Spleen (tissue), 11 donors: Measurements from ENCODE around the gene FPGS. TPM values are rescaled to one million over a fixed set of nuclear protein-coding genes. Genes with fewer than 3 reads are reported as not detected.

Experiments
- DNase-seq: peaks from one replicate; pipeline ENCODE4 v3.0.0-alpha.2; 2020
- H3K27ac ChIP-seq, 8 donors: fragments of 200-600 bp; sonication (generic) in 7 of 8; 1 replicate in 4 of 8; 2 replicates in 4 of 8; pipeline versions ENCODE4 v1.5.0 to v1.8.0; 2016 to 2021; ENCODE audit warnings: inconsistent platforms in 4 of 8, mild to moderate bottlenecking in 4 of 8, moderate library complexity in 1 of 8
- H3K27me3 ChIP-seq, 7 donors: fragments of 200-600 bp; sonication (generic) in 6 of 7; replicated peaks in 1 of 7; 1 replicate in 4 of 7; 2 replicates in 3 of 7; pipeline versions ENCODE4 v1.5.0 to v1.8.0; 2016 to 2021; ENCODE audit warnings: inconsistent platforms in 3 of 7, mild to moderate bottlenecking in 1 of 7
- H3K36me3 ChIP-seq, 6 donors: fragments of 200-600 bp; sonication (generic) in 5 of 6; 1 replicate in 4 of 6; 2 replicates in 2 of 6; pipeline versions ENCODE4 v1.5.0 to v1.8.0; 2016 to 2021; ENCODE audit warnings: inconsistent platforms in 2 of 6
- H3K4me1 ChIP-seq, 6 donors: fragments of 200-600 bp; sonication (generic) in 5 of 6; 1 replicate in 3 of 6; 2 replicates in 3 of 6; pipeline versions ENCODE4 v1.5.0 to v1.8.0; 2016 to 2021; ENCODE audit warnings: inconsistent platforms in 3 of 6
- H3K4me3 ChIP-seq, 8 donors: fragments of 200-600 bp; sonication (generic) in 7 of 8; 1 replicate in 4 of 8; 2 replicates in 4 of 8; pipeline versions ENCODE4 v1.5.0 to v1.8.0; 2016 to 2021; ENCODE audit warnings: inconsistent platforms in 4 of 8, mild to moderate bottlenecking in 4 of 8, moderate library complexity in 2 of 8
- H3K9me3 ChIP-seq, 8 donors: fragments of 200-600 bp; sonication (generic) in 7 of 8; 1 replicate in 4 of 8; 2 replicates in 4 of 8; pipeline versions ENCODE4 v1.5.0 to v1.8.0; 2016 to 2021; ENCODE audit warnings: inconsistent platforms in 4 of 8
- CTCF ChIP-seq, 11 experiments: fragments of 200-600 bp in 7 of 11; fragments of 450-650 bp in 4 of 11; sonication (generic) in 4 of 11; IDR thresholded peaks in 8 of 11; conservative IDR thresholded peaks in 3 of 11; 1 replicate in 7 of 11; 2 replicates in 4 of 11; pipeline versions ENCODE4 v1.4.0 to v1.8.0; 2016 to 2021; ENCODE audit warnings: antibody characterized with exemption in 11 of 11, inconsistent platforms in 4 of 11, mild to moderate bottlenecking in 1 of 11
- POLR2A ChIP-seq, 3 donors: fragments of 450-650 bp; IDR thresholded peaks; one replicate each; pipeline ENCODE4 v1.5.1; 2017; ENCODE audit warnings: antibody characterized with exemption in 3 of 3, mild to moderate bottlenecking in 1 of 3
- POLR2AphosphoS5 ChIP-seq, 3 donors: sonication (generic); formaldehyde crosslinking; IDR thresholded peaks; one replicate each; pipeline ENCODE4 v1.5.1; 2017; ENCODE audit warnings: antibody characterized with exemption in 3 of 3
- WGBS, 5 donors: extraction: QIAGEN DNeasy Blood & Tissue Kit in 3 of 5; methylation state at CpG; one replicate each; pipeline versions ENCODE4 v1.1.5 to v1.1.7; 2013 to 2018; 5-methylcytosine and 5-hydroxymethylcytosine counted together
- intact Hi-C: fragments of 100-400 bp; cut with DNase I; formaldehyde crosslinking; loops from one replicate; pipeline ENCODE4 v1.15.0; 2023; ENCODE audit warnings: low total_unique reads
- polyA plus RNA-seq, 3 donors: library from polyadenylated mRNA; stranded (reverse); fragments of 200-250 nt; gene quantifications; one replicate each; pipeline ENCODE4 v1.2.1, GENCODE V29; 2013
- total RNA-seq, 7 donors: library from RNA; depleted of rRNA in 3 of 7; stranded (reverse); fragments of >200 nt in 3 of 7; fragmentation: NEBNext Ultra II Directional in 4 of 7; extraction: Animal tissue kit (Norgen Biotek cat#: 25700) in 4 of 7; gene quantifications; one replicate each; pipeline versions ENCODE4 v1.1.0 to v1.2.1, GENCODE V29; 2016 to 2021
- donor health status: healthy with polysubstance abuse.
- donor health status: DM: no; HTN: no; CAD: no; lungs with moderate emphysema.
- donor health status: DM: no; HTN: no; CAD: no.
- donor health status: Bipolar disorder and iron deficiency.
- donor health status: healthy.
- donor health status: DM: no; HTN: no; CAD: no.
- donor health status: DM: yes; HTN: yes; CAD: no.

The FPGS gene
- total and polyA plus RNA-seq, 10 donors = 33.3 to 94.6 (median 66.4) TPM

GRCh38 chr9:127805620-127806019 is 2.9 kb downstream of the FPGS start:
- peaks cover 13 to 91% (median 52%) of the 10 kb centered on the region in 6 donors for H3K4me1 ChIP-seq
- H3K4me3 ChIP-seq = no peak overlapping the region
- H3K27me3 ChIP-seq = no peaks in the 10 kb centered on the region
- TF ChIP-seq POLR2AphosphoS5 (IDR thresholded peaks at IDR 0.05) (no peak), POLR2A (IDR thresholded peaks at IDR 0.05) (no peak), CTCF (IDR thresholded peaks at IDR 0.05 in 8 of 11, conservative IDR thresholded peaks at IDR 0.05 in 3 of 11) (peak in 6 of 11 experiments; percentile 16 to 41 (median 26))
- peaks cover 0 to 65% (median 34%) of the 10 kb centered on the region in 6 donors for H3K36me3 ChIP-seq
- no peaks in the 10 kb centered on the region for H3K9me3 ChIP-seq
- intact Hi-C loops = no loop called here
- no peak for DNase-seq
- WGBS, 5 donors = 74 to 89% (median 81%) methylated on average over 8 of the region's 8 CpGs
- H3K27ac ChIP-seq = no peak overlapping the region

GRCh38 chr9:127806871-127807270 is 4.2 kb downstream of the FPGS start:
- Histone ChIP-seq H3K4me1 (peaks cover 13 to 81% (median 43%) of the 10 kb centered on the region in 6 donors), H3K4me3 (no peak overlapping the region), H3K36me3 (peaks cover 0 to 77% (median 38%) of the 10 kb centered on the region in 6 donors), H3K27ac (no peak overlapping the region), H3K27me3 (no peaks in the 10 kb centered on the region), H3K9me3 (no peaks in the 10 kb centered on the region)
- no peak for TF ChIP-seq CTCF (IDR thresholded peaks at IDR 0.05 in 8 of 11, conservative IDR thresholded peaks at IDR 0.05 in 3 of 11)
- TF ChIP-seq POLR2AphosphoS5 (IDR thresholded peaks at IDR 0.05) = peak in 1 of 3 donors; percentile 12
- TF ChIP-seq POLR2A (IDR thresholded peaks at IDR 0.05) = no peak
- 85 to 97% (median 93%) methylated on average over 14 of the region's 14 CpGs for WGBS, 5 donors
- no peak for DNase-seq
- intact Hi-C loops = no loop called here

- intact Hi-C loops = no loop called here
- TF ChIP-seq POLR2AphosphoS5 (IDR thresholded peaks at IDR 0.05) = peak in 1 of 3 donors; percentile 71
- TF ChIP-seq POLR2A (IDR thresholded peaks at IDR 0.05) = no peak
- TF ChIP-seq CTCF (IDR thresholded peaks at IDR 0.05 in 8 of 11, conservative IDR thresholded peaks at IDR 0.05 in 3 of 11) = no peak
- Histone ChIP-seq H3K4me3 (no peak overlapping the region), H3K9me3 (no peaks in the 10 kb centered on the region), H3K27ac (no peak overlapping the region), H3K36me3 (peaks cover 0 to 93% (median 54%) of the 10 kb centered on the region in 6 donors), H3K27me3 (no peaks in the 10 kb centered on the region), H3K4me1 (peaks cover 7 to 68% (median 30%) of the 10 kb centered on the region in 6 donors)
- WGBS, 5 donors = 76 to 87% (median 84%) methylated on average over 6 to 17 of the region's 17 CpGs
- no peak for DNase-seq
Measured at GRCh38 chr9:127808347-127809001, 5.8 kb downstream of the FPGS start.

GRCh38 chr9:127809002-127809539 is 6.4 kb downstream of the FPGS start:
- Histone ChIP-seq H3K4me3 (peak overlapping the region in 1 of 8 donors; percentile 27), H3K36me3 (peaks cover 0 to 99% (median 60%) of the 10 kb centered on the region in 6 donors), H3K9me3 (no peaks in the 10 kb centered on the region), H3K27ac (peak overlapping the region in 3 of 8 donors; percentile 4 to 45 (median 28)), H3K27me3 (no peaks in the 10 kb centered on the region), H3K4me1 (peaks cover 1 to 68% (median 25%) of the 10 kb centered on the region in 6 donors)
- no peak for TF ChIP-seq POLR2AphosphoS5 (IDR thresholded peaks at IDR 0.05)
- TF ChIP-seq POLR2A (IDR thresholded peaks at IDR 0.05) = no peak
- no peak for TF ChIP-seq CTCF (IDR thresholded peaks at IDR 0.05 in 8 of 11, conservative IDR thresholded peaks at IDR 0.05 in 3 of 11)
- WGBS, 5 donors = 70 to 80% (median 75%) methylated on average over 9 of the region's 9 CpGs
- intact Hi-C loops = no loop called here
- no peak for DNase-seq
